ENCODE results near the gene ATP5PF. TPM values are rescaled to one million over a fixed set of nuclear protein-coding genes. Genes with fewer than 3 reads are reported as not detected.
"Not testable (repeated sequence)": the region's sequence is repeated elsewhere in the genome, so short reads cannot be mapped to it uniquely, and the experiment has no call there.

ATP5PF gene
- total RNA-seq, 2 experiments from 2014 or later: 106 to 110 TPM

- no peak overlapping the region for H3K27ac Mint-ChIP-seq
- no peaks in the 10 kb centered on the region for H3K27me3 Mint-ChIP-seq
- DNase-seq (no peak), ATAC-seq (ENCODE audit: low read depth) (no peak)
- POLR2A ChIA-PET: interaction anchor here (0.9 kb wide), 1 partner anchor 10 kb away, joined by 3 read pairs; the partner anchor contains the start of genes ATP5PF and GABPA
- peaks cover 7% of the 10 kb centered on the region for H3K4me1 Mint-ChIP-seq
- no peaks in the 10 kb centered on the region for H3K9me3 Mint-ChIP-seq
- no peak overlapping the region for H3K4me3 Mint-ChIP-seq
- H3K36me3 Mint-ChIP-seq: peaks cover 14% of the 10 kb centered on the region
Observed at GRCh38 chr21:25744854-25745253, 10.2 kb upstream of the ATP5PF start.

GRCh38 chr21:25742900-25743299, 8.2 kb upstream of the ATP5PF start:
- peaks cover 12% of the 10 kb centered on the region for H3K36me3 Mint-ChIP-seq

GRCh38 chr21:25737421-25737820, 2.7 kb upstream of the ATP5PF start:
- POLR2A ChIA-PET: no interaction called here
- DNase-seq (no peak), ATAC-seq (ENCODE audit: low read depth) (no peak)
- peaks cover 24% of the 10 kb centered on the region for H3K4me1 Mint-ChIP-seq
- peaks cover 8% of the 10 kb centered on the region for H3K36me3 Mint-ChIP-seq
- H3K27me3 Mint-ChIP-seq: no peaks in the 10 kb centered on the region
- H3K4me3 Mint-ChIP-seq: no peak overlapping the region
- H3K27ac Mint-ChIP-seq: no peak overlapping the region
- H3K9me3 Mint-ChIP-seq: no peaks in the 10 kb centered on the region

More at GRCh38 chr21:25742900-25743299, 8.2 kb upstream of the ATP5PF start:
- H3K27ac Mint-ChIP-seq: no peak overlapping the region
- H3K27me3 Mint-ChIP-seq: no peaks in the 10 kb centered on the region
- peaks cover 5% of the 10 kb centered on the region for H3K4me1 Mint-ChIP-seq
- POLR2A ChIA-PET: no interaction called here
- H3K9me3 Mint-ChIP-seq: no peaks in the 10 kb centered on the region
- no peak overlapping the region for H3K4me3 Mint-ChIP-seq
- ATAC-seq (ENCODE audit: low read depth) (no peak), DNase-seq (no peak)

- H3K27ac Mint-ChIP-seq: peak overlapping the region; percentile 100
- H3K4me3 Mint-ChIP-seq: peak overlapping the region; percentile 100
- H3K27me3 Mint-ChIP-seq: no peaks in the 10 kb centered on the region
- peaks cover 25% of the 10 kb centered on the region for H3K4me1 Mint-ChIP-seq
- POLR2A ChIA-PET: interaction anchor here (1.2 to 1.7 kb wide), 3 partner anchors 9 to 128 kb away, joined by 3 to 6 read pairs (median 3); no protein-coding TSS in a partner anchor
- H3K9me3 Mint-ChIP-seq: no peaks in the 10 kb centered on the region
- ATAC-seq (ENCODE audit: low read depth) (peak; percentile 2), DNase-seq (no peak)
- peaks cover 1% of the 10 kb centered on the region for H3K36me3 Mint-ChIP-seq
Observed at GRCh38 chr21:25735646-25736597, 1.2 kb upstream of the ATP5PF start.

GRCh38 chr21:25734654-25734903, 125 bp downstream of the ATP5PF start:
- Mint-ChIP-seq H3K27me3 (no peaks in the 10 kb centered on the region), H3K27ac (peak overlapping the region; percentile 100), H3K4me3 (peak overlapping the region; percentile 100), H3K4me1 (peaks cover 25% of the 10 kb centered on the region), H3K36me3 (peaks cover 4% of the 10 kb centered on the region), H3K9me3 (no peaks in the 10 kb centered on the region)
- DNase-seq (no peak), ATAC-seq (ENCODE audit: low read depth) (no peak)
- POLR2A ChIA-PET: interaction anchor here (0.9 to 1.5 kb wide), 10 partner anchors 10 to 434 kb away, joined by 3 to 13 read pairs (median 3); no protein-coding TSS in a partner anchor

GRCh38 chr21:25733859-25734653, 648 bp downstream of the ATP5PF start:
- no peak for DNase-seq
- POLR2A ChIA-PET: interaction anchor here (0.9 to 1.5 kb wide), 9 partner anchors 13 to 435 kb away, joined by 3 to 13 read pairs (median 3); no protein-coding TSS in a partner anchor
- Mint-ChIP-seq H3K4me3 (peak overlapping the region; percentile 100), H3K27me3 (no peaks in the 10 kb centered on the region), H3K36me3 (peaks cover 4% of the 10 kb centered on the region), H3K9me3 (no peaks in the 10 kb centered on the region), H3K4me1 (peaks cover 25% of the 10 kb centered on the region), H3K27ac (peak overlapping the region; percentile 100)
- ATAC-seq (ENCODE audit: low read depth): no peak

GRCh38 chr21:25732091-25732760, 2.5 kb downstream of the ATP5PF start:
- POLR2A ChIA-PET: no interaction called here

GRCh38 chr21:25722631-25723030, 12.1 kb downstream of the ATP5PF start:
- H3K4me3 Mint-ChIP-seq: no peak overlapping the region
- DNase-seq (no peak), ATAC-seq (ENCODE audit: low read depth) (no peak)
- POLR2A ChIA-PET: no interaction called here
- peaks cover 3% of the 10 kb centered on the region for H3K4me1 Mint-ChIP-seq
- H3K9me3 Mint-ChIP-seq: no peaks in the 10 kb centered on the region
- peaks cover 29% of the 10 kb centered on the region for H3K36me3 Mint-ChIP-seq
- H3K27ac Mint-ChIP-seq: no peak overlapping the region
- no peaks in the 10 kb centered on the region for H3K27me3 Mint-ChIP-seq

More at GRCh38 chr21:25732091-25732760, 2.5 kb downstream of the ATP5PF start:
- Mint-ChIP-seq H3K27ac (no peak overlapping the region), H3K36me3 (peaks cover 8% of the 10 kb centered on the region), H3K4me1 (peaks cover 20% of the 10 kb centered on the region), H3K9me3 (no peaks in the 10 kb centered on the region), H3K27me3 (no peaks in the 10 kb centered on the region), H3K4me3 (no peak overlapping the region)
- no peak for DNase-seq
- ATAC-seq (ENCODE audit: low read depth): no peak

- Mint-ChIP-seq H3K27ac (no peak overlapping the region), H3K27me3 (no peaks in the 10 kb centered on the region), H3K4me3 (no peak overlapping the region), H3K4me1 (peaks cover 3% of the 10 kb centered on the region), H3K36me3 (peaks cover 29% of the 10 kb centered on the region), H3K9me3 (no peaks in the 10 kb centered on the region)
- POLR2A ChIA-PET: interaction anchor here (1.5 kb wide), 1 partner anchor 13 kb away, joined by 4 read pairs; the partner anchor contains the start of genes ATP5PF and GABPA
- DNase-seq: no peak
- ATAC-seq (ENCODE audit: low read depth): no peak
Observed at GRCh38 chr21:25721987-25722386, 12.7 kb downstream of the ATP5PF start.

- ATAC-seq (ENCODE audit: low read depth) (no peak), DNase-seq (no peak)
- Mint-ChIP-seq H3K4me1 (peaks cover 1% of the 10 kb centered on the region), H3K27me3 (no peaks in the 10 kb centered on the region), H3K4me3 (no peak overlapping the region), H3K36me3 (peaks cover 10% of the 10 kb centered on the region), H3K27ac (no peak overlapping the region), H3K9me3 (no peaks in the 10 kb centered on the region)
- POLR2A ChIA-PET: no interaction called here
Observed at GRCh38 chr21:25717491-25718147, 17.1 kb downstream of the ATP5PF start.

GRCh38 chr21:25714066-25714465, 20.6 kb downstream of the ATP5PF start:
- H3K4me3 Mint-ChIP-seq; ATAC-seq (ENCODE audit: low read depth); H3K9me3 Mint-ChIP-seq; H3K36me3 Mint-ChIP-seq; H3K27ac Mint-ChIP-seq; H3K4me1 Mint-ChIP-seq; H3K27me3 Mint-ChIP-seq; DNase-seq; POLR2A ChIA-PET: not testable (repeated sequence)

- Mint-ChIP-seq H3K36me3 (no peaks in the 10 kb centered on the region), H3K9me3 (no peaks in the 10 kb centered on the region), H3K4me1 (peaks cover 1% of the 10 kb centered on the region), H3K27me3 (no peaks in the 10 kb centered on the region), H3K27ac (no peak overlapping the region), H3K4me3 (no peak overlapping the region)
- POLR2A ChIA-PET: no interaction called here
- DNase-seq: no peak
- ATAC-seq (ENCODE audit: low read depth): no peak
Observed at GRCh38 chr21:25710550-25710949, 24.2 kb downstream of the ATP5PF start.
